GM10248 (cell line): ENCODE data around the gene NLE1.

Source experiments
- CTCF ChIA-PET: fragments of 300-600 bp; sonication (Branson Sonifier 250); formaldehyde crosslinking; extraction: SDS; loops from one replicate; lab custom pipeline; 2021; ENCODE audit warnings: antibody characterized with exemption; lab: Yijun Ruan, JAX
- POLR2A ChIA-PET: fragments of 350-650 bp; sonication (Branson Sonifier 250); formaldehyde crosslinking; extraction: SDS; loops from one replicate; lab custom pipeline; 2020; ENCODE audit warnings: antibody characterized with exemption; lab: Yijun Ruan, JAX
- DNase-seq: peaks from one replicate; pipeline ENCODE4 v3.0.0; 2012; ENCODE audit errors: extremely low spot score
- CTCF ChIP-seq: IDR thresholded peaks from 2 replicates; pipeline ENCODE4 v1.5.1; 2012; ENCODE audit warnings: mild to moderate bottlenecking, low read depth; ENCODE audit errors: extremely low read depth, missing control alignments, control extremely low read depth

The NLE1 gene

GRCh38 chr17:35132099-35132498 lies 10.0 kb downstream of the NLE1 start:
- POLR2A ChIA-PET, result no interaction called here
- CTCF ChIA-PET, result no interaction called here
- no peak for TF ChIP-seq CTCF
- DNase-seq, result no peak

GRCh38 chr17:35130392-35130791 lies 11.7 kb downstream of the NLE1 start:
- DNase-seq, result no peak
- POLR2A ChIA-PET, result no interaction called here
- TF ChIP-seq CTCF, result no peak
- CTCF ChIA-PET, result interaction anchor here (1.0 to 4.4 kb wide), 6 partner anchors 8 to 132 kb away, joined by 3 to 29 read pairs (median 5); partner anchors contain the start of genes FNDC8, NLE1 and RAD51D

GRCh38 chr17:35129973-35130351 lies 12.1 kb downstream of the NLE1 start:
- CTCF ChIA-PET, result interaction anchor here (1.0 to 4.4 kb wide), 5 partner anchors 9 to 40 kb away, joined by 3 to 29 read pairs (median 7); partner anchors contain the start of genes NLE1 and RAD51D
- POLR2A ChIA-PET, result no interaction called here
- TF ChIP-seq CTCF, result no peak
- no peak for DNase-seq

- CTCF ChIA-PET, result interaction anchor here (1.1 to 4.4 kb wide), 3 partner anchors 10 to 14 kb away, joined by 4 to 29 read pairs (median 10); partner anchors contain the start of gene RAD51D
- POLR2A ChIA-PET, result no interaction called here
- no peak for DNase-seq
- TF ChIP-seq CTCF, result no peak
Observed at GRCh38 chr17:35129154-35129972, 12.7 kb downstream of the NLE1 start.

- ChIA-PET POLR2A (no interaction called here), CTCF (interaction anchor here (0.8 to 4.4 kb wide), 6 partner anchors 9 to 708 kb away, joined by 3 to 29 read pairs (median 5); partner anchors contain the start of gene RAD51D)
- DNase-seq, result no peak
- TF ChIP-seq CTCF, result no peak
Observed at GRCh38 chr17:35127751-35128514, 14.2 kb downstream of the NLE1 start.

- POLR2A ChIA-PET, result interaction anchor here (0.5 kb wide), 1 partner anchor 10 kb away, joined by 3 read pairs; no protein-coding TSS in a partner anchor
- CTCF ChIA-PET, result interaction anchor here (2.1 to 7.2 kb wide), 4 partner anchors 10 to 579 kb away, joined by 6 to 155 read pairs (median 22); no protein-coding TSS in a partner anchor
- TF ChIP-seq CTCF, result no peak
- no peak for DNase-seq
Observed at GRCh38 chr17:35121315-35121714, 20.8 kb downstream of the NLE1 start, which contains the start of gene FNDC8. Gene FNDC8 (plus strand): TSS chr17:35121615. CDS start chr17:35121694, 79 bp downstream.
